CD4-positive, alpha-beta T cell (primary cell): Measurements from ENCODE around the gene STX8. TPM values are rescaled to one million over a fixed set of nuclear protein-coding genes. Genes with fewer than 3 reads are reported as not detected.

Experiments used
- ATAC-seq: fragments of 200-7000 bp; cut with Tn5 transposase; one replicate; pipeline ENCODE4 v1.10.0; 2022; ENCODE audit warnings: mild to moderate bottlenecking; ENCODE audit not compliant: poor library complexity
- CTCF ChIA-PET: fragments of 350-600 bp; sonication (Branson Sonifier 250); formaldehyde crosslinking; loops from one replicate; lab custom pipeline; 2021; ENCODE audit warnings: antibody characterized with exemption, inconsistent platforms; lab: Charles Lee
- POLR2A ChIA-PET: fragments of 350-600 bp; sonication (Branson Sonifier 250); formaldehyde crosslinking; loops from one replicate; lab custom pipeline; 2021; ENCODE audit warnings: antibody characterized with exemption, inconsistent platforms; lab: Charles Lee
- DNase-seq, 14 experiments: peaks; one replicate each; pipeline ENCODE4 v3.0.0-alpha.2; 2013 to 2020; ENCODE audit warnings: mixed read lengths in 2 of 14
- H3K27ac ChIP-seq, 2 donors: one replicate each; pipeline versions ENCODE4 v1.5.1 to v1.7.0; 2013; ENCODE audit warnings: low read length in 2 of 2, low read depth in 1 of 2, mild to moderate bottlenecking in 1 of 2
- H3K27me3 ChIP-seq, 2 experiments: 1 replicate in 1 of 2; 2 replicates in 1 of 2; pipeline versions ENCODE4 v1.6.1 to v1.7.0; 2013; ENCODE audit warnings: low read length in 2 of 2, control low read depth in 1 of 2, mild to moderate bottlenecking in 1 of 2, moderate library complexity in 1 of 2; ENCODE audit not compliant: insufficient read depth in 2 of 2, control insufficient read depth in 1 of 2
- H3K36me3 ChIP-seq: one replicate; pipeline ENCODE4 v1.6.1; 2013; ENCODE audit warnings: low read length, control low read depth; ENCODE audit not compliant: insufficient read depth
- H3K4me1 ChIP-seq: one replicate; pipeline ENCODE4 v1.6.1; 2013; ENCODE audit warnings: low read length, control low read depth; ENCODE audit not compliant: insufficient read depth
- H3K4me3 ChIP-seq: one replicate; pipeline ENCODE4 v1.5.1; 2013; ENCODE audit warnings: mild to moderate bottlenecking, low read length, moderate library complexity
- H3K9me3 ChIP-seq, 2 experiments: 1 replicate in 1 of 2; 2 replicates in 1 of 2; pipeline versions ENCODE4 v1.6.1 to v1.7.0; 2013; ENCODE audit warnings: low read length in 2 of 2, mild to moderate bottlenecking in 2 of 2, control low read depth in 1 of 2, moderate library complexity in 1 of 2; ENCODE audit not compliant: control insufficient read depth in 1 of 2, insufficient read depth in 1 of 2
- H3K27ac Mint-ChIP-seq: one replicate; pipeline ENCODE4 v1.8.0; 2020; ENCODE audit warnings: mixed read lengths
- H3K27me3 Mint-ChIP-seq: one replicate; pipeline ENCODE4 v1.8.0; 2021; ENCODE audit warnings: mixed read lengths
- H3K36me3 Mint-ChIP-seq: one replicate; pipeline ENCODE4 v1.8.0; 2021; ENCODE audit warnings: low read depth, mixed read lengths
- H3K4me1 Mint-ChIP-seq: one replicate; pipeline ENCODE4 v1.8.0; 2021; ENCODE audit warnings: low read depth, mixed read lengths
- H3K4me3 Mint-ChIP-seq: one replicate; pipeline ENCODE4 v1.8.0; 2020; ENCODE audit warnings: mild to moderate bottlenecking, mixed read lengths
- H3K9me3 Mint-ChIP-seq: one replicate; pipeline ENCODE4 v1.8.0; 2020; ENCODE audit warnings: mixed read lengths
- intact Hi-C, 2 experiments: fragments of 100-400 bp; cut with DNase I in 1 of 2; cut with micrococcal nuclease in 1 of 2; formaldehyde crosslinking; loops; one replicate each; pipeline versions ENCODE4 v1.15.1 to v1.9.0; 2023 to 2025; cut with DNase I, micrococcal nuclease
- total RNA-seq, 174 experiments: library from RNA in 2 of 174; stranded (reverse) in 2 of 174; gene quantifications; one replicate each; pipeline ENCODE4 v1.2.3 and lab custom pipeline; 2021 to 2026
- TF ChIP-seq, protein P1 (sequence below): fragments of 200-600 bp; IDR thresholded peaks from one replicate; pipeline ENCODE4 v1.8.0; 2022; ENCODE audit warnings: antibody characterized with exemption, mild to moderate bottlenecking

Gene STX8
- total RNA-seq, 2 experiments from 2014 or later, result 52.2 to 63.2 TPM

DNA sequence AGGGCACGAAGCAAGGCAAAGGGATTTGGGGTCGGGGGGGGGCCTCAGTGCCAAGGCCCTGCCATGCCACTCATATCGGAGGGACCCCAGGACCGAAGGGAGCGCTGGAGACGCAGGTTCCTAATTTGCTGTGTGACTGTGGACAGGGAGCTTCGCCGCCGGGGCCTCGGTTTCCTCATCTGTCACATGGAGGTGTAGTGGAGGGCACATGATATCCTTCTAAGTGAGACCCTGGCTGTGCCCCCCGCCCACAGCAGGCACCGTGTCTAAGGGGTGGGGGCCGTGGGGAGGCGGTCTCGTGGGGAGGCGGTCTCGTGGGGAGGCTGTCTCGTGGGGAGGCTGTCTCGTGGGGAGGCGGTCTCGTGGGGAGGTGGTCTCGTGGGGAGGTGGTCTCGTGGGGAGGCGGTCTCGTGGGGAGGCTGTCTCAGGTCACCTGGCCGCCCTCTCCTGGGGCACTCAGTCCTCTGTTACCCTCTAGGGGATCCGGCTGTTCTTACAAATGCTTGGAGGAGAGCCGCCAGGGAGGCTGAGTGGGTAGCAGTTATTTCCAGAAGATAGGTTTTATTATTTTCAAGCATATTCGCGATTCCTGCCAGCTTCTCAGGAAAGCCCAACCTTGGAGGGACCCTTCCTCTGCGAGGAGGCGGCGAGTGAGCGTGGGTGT is 349.4 kb downstream of the STX8 start:
- H3K27ac Mint-ChIP-seq, result no peak overlapping the region
- no peak overlapping the region for H3K4me3 ChIP-seq
- peak overlapping the region; percentile 3 for H3K4me3 Mint-ChIP-seq
- no peaks in the 10 kb centered on the region for H3K4me1 Mint-ChIP-seq
- H3K9me3 ChIP-seq, result no peaks in the 10 kb centered on the region
- H3K27ac ChIP-seq, result no peak overlapping the region
- TF ChIP-seq, protein P1, sequence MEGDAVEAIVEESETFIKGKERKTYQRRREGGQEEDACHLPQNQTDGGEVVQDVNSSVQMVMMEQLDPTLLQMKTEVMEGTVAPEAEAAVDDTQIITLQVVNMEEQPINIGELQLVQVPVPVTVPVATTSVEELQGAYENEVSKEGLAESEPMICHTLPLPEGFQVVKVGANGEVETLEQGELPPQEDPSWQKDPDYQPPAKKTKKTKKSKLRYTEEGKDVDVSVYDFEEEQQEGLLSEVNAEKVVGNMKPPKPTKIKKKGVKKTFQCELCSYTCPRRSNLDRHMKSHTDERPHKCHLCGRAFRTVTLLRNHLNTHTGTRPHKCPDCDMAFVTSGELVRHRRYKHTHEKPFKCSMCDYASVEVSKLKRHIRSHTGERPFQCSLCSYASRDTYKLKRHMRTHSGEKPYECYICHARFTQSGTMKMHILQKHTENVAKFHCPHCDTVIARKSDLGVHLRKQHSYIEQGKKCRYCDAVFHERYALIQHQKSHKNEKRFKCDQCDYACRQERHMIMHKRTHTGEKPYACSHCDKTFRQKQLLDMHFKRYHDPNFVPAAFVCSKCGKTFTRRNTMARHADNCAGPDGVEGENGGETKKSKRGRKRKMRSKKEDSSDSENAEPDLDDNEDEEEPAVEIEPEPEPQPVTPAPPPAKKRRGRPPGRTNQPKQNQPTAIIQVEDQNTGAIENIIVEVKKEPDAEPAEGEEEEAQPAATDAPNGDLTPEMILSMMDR, result no peak
- DNase-seq (no peak), ATAC-seq (no peak)
- no peaks in the 10 kb centered on the region for H3K27me3 Mint-ChIP-seq
- peaks cover 14% of the 10 kb centered on the region for H3K4me1 ChIP-seq
- no peaks in the 10 kb centered on the region for H3K36me3 ChIP-seq
- ChIA-PET POLR2A (interaction anchor here (1.0 kb wide), 2 partner anchors 14 to 66 kb away, joined by 3 to 7 read pairs; no protein-coding TSS in a partner anchor), CTCF (no interaction called here)
- no peaks in the 10 kb centered on the region for H3K27me3 ChIP-seq
- intact Hi-C loops, result no loop called here
- H3K9me3 Mint-ChIP-seq, result no peaks in the 10 kb centered on the region
- no peaks in the 10 kb centered on the region for H3K36me3 Mint-ChIP-seq

DNA sequence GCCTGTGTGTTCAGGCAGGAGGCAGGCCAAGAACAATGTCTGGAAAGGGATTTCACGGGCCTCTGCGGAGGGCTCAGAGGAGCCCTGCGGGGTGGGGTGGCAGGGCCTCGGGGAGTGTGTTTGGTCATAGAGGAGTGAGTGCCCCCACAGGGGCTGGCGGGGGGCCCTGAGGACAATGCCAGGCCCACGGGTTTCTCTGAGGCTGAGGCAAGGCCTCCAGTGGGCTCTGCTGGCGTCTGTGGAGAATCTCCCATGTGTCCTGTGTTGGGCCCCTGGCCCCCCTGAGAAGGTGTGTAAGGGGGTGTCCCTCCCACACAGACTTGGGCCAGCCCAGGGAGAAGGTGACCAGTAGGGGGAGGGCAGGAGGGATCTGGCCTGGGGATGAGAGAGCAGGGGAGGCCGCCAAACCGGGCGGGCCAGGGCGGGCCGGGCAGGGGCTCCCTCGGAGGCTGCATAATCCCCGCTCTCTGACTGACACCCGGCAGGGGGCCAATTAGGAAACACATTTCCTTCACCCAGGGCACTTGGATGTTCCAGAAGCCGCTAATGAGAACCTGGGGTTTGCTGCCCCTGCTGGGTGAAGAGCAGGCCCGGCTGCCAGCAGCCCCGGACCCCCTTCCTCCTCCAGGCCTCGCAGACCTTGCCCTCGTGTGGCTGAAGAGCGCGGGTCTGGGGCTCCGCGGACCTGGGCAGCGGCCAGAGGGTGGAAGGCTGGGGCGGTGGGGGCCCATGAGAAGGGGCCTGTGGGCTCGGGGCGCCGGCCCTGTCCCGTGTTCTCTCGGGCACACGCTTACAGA is 350.1 kb downstream of the STX8 start:
- Mint-ChIP-seq H3K9me3 (no peaks in the 10 kb centered on the region), H3K4me3 (no peak overlapping the region), H3K27ac (no peak overlapping the region), H3K27me3 (no peaks in the 10 kb centered on the region), H3K36me3 (no peaks in the 10 kb centered on the region), H3K4me1 (no peaks in the 10 kb centered on the region)
- intact Hi-C loops, result no loop called here
- Histone ChIP-seq H3K4me1 (peaks cover 14% of the 10 kb centered on the region), H3K4me3 (no peak overlapping the region), H3K27me3 (no peaks in the 10 kb centered on the region), H3K36me3 (no peaks in the 10 kb centered on the region), H3K9me3 (no peaks in the 10 kb centered on the region), H3K27ac (no peak overlapping the region)
- DNase-seq (no peak), ATAC-seq (no peak)
- TF ChIP-seq, protein P1, result no peak
- ChIA-PET POLR2A (no interaction called here), CTCF (no interaction called here)

DNA sequence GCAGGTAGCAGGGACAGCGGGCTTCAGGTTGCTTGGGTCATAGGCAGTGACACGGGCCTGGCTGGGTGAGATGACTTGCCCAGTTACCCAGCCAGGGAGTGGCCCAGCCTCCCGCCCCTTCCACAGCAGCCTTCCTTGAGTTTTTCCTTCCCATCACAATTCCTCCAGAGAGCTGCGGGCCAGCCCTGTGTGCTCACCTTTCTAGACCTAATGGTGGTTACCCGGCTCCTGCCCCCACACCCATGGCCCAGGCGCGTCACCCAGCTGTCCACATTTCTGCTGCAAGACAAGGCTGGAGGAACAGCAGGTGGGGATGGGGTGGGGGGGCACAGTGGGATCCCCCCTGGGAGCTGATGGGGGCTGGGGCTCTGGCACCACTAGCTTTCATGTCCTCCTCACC is 351.1 kb downstream of the STX8 start:
- H3K9me3 Mint-ChIP-seq, result no peaks in the 10 kb centered on the region
- CTCF ChIA-PET, result no interaction called here
- TF ChIP-seq, protein P1, result no peak
- no peak overlapping the region for H3K4me3 Mint-ChIP-seq
- Histone ChIP-seq H3K27me3 (no peaks in the 10 kb centered on the region), H3K36me3 (no peaks in the 10 kb centered on the region), H3K9me3 (peaks cover 0 to under 1% of the 10 kb centered on the region in 2 experiments), H3K4me1 (peaks cover 14% of the 10 kb centered on the region), H3K27ac (no peak overlapping the region), H3K4me3 (no peak overlapping the region)
- ATAC-seq, result no peak
- intact Hi-C loops, result no loop called here
- no peak overlapping the region for H3K27ac Mint-ChIP-seq
- H3K4me1 Mint-ChIP-seq, result no peaks in the 10 kb centered on the region
- POLR2A ChIA-PET, result no interaction called here
- no peaks in the 10 kb centered on the region for H3K27me3 Mint-ChIP-seq
- DNase-seq, result no peak
- H3K36me3 Mint-ChIP-seq, result no peaks in the 10 kb centered on the region
